ENCODE data around the gene TIMP2.

DNA sequence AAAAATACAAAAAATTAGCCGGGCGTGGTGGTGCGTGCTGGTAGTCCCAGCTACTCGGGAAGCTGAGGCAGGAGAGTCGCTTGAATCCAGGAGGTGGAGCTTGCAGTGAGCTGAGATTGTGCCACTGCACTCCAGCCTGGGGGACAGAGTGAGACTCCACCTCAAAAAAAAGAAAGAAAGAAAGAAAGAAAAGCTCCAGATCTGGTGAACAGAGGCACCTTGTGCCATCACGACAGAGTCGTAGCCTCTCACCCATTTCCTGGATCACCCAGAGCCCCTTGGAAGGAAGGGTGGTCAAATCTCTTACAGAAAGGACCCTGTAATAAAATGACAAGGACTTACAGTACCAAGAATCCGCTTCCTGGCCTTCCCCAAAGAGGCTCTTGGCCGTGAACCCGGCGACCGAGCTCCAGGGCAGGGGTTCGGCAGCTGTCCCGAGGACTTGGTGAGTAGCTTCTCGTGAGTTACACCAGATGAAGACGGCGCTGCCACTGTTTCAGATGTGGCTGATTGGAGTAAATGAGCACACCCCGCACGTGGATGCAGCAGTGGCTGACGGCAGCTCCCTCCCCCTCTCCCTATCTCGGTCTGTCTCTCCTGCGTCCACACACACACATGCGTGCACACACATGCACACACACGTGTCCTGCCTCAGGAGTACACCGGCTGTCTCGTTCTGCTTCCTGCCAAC lies 41.1 kb upstream of the TIMP2 start:
- TF ChIP-seq, protein P1, sequence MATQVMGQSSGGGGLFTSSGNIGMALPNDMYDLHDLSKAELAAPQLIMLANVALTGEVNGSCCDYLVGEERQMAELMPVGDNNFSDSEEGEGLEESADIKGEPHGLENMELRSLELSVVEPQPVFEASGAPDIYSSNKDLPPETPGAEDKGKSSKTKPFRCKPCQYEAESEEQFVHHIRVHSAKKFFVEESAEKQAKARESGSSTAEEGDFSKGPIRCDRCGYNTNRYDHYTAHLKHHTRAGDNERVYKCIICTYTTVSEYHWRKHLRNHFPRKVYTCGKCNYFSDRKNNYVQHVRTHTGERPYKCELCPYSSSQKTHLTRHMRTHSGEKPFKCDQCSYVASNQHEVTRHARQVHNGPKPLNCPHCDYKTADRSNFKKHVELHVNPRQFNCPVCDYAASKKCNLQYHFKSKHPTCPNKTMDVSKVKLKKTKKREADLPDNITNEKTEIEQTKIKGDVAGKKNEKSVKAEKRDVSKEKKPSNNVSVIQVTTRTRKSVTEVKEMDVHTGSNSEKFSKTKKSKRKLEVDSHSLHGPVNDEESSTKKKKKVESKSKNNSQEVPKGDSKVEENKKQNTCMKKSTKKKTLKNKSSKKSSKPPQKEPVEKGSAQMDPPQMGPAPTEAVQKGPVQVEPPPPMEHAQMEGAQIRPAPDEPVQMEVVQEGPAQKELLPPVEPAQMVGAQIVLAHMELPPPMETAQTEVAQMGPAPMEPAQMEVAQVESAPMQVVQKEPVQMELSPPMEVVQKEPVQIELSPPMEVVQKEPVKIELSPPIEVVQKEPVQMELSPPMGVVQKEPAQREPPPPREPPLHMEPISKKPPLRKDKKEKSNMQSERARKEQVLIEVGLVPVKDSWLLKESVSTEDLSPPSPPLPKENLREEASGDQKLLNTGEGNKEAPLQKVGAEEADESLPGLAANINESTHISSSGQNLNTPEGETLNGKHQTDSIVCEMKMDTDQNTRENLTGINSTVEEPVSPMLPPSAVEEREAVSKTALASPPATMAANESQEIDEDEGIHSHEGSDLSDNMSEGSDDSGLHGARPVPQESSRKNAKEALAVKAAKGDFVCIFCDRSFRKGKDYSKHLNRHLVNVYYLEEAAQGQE (IDR thresholded peaks at IDR 0.05; ENCODE audit: insufficient read depth in 1 of 2, low read depth in 2 of 2, low read length in 2 of 2): no peak
- no peak for TF ChIP-seq TAF1 (IDR thresholded peaks at IDR 0.05; ENCODE audit: borderline replicate concordance, insufficient read depth, low read length)
- TF ChIP-seq SIN3A (IDR thresholded peaks at IDR 0.05; ENCODE audit: borderline replicate concordance, insufficient read depth, low read length): no peak
- TF ChIP-seq POLR2AphosphoS5 (IDR thresholded peaks at IDR 0.05; ENCODE audit: low read depth, low read length): no peak
- TF ChIP-seq FOXP2 (optimal IDR thresholded peaks at IDR 0.05; ENCODE audit: borderline replicate concordance, extremely low read depth, extremely low read length, insufficient read depth): no peak
